Hepatocyte (in vitro differentiated cells): ENCODE data around the gene CCDC158.

Experiments used
- CTCF ChIP-seq: fragments of 200-600 bp; sonication (generic); IDR thresholded peaks from 2 replicates; pipeline ENCODE4 v1.5.1; 2016; ENCODE audit warnings: antibody characterized with exemption, mild to moderate bottlenecking; ENCODE audit not compliant: poor library complexity
- EZH2 ChIP-seq: fragments of 200-600 bp; sonication (generic); IDR thresholded peaks from 2 replicates; pipeline ENCODE4 v1.6.1; 2016; ENCODE audit warnings: antibody characterized with exemption, mild to moderate bottlenecking, borderline replicate concordance
- EZH2phosphoT487 ChIP-seq: fragments of 200-600 bp; sonication (generic); IDR thresholded peaks from one replicate; pipeline ENCODE4 v1.6.1; 2018; ENCODE audit warnings: antibody characterized with exemption, mild to moderate bottlenecking, low read depth, moderate library complexity; ENCODE audit not compliant: unreplicated experiment, severe bottlenecking

- TF ChIP-seq CTCF (no peak), EZH2 (no peak), EZH2phosphoT487 (no peak)
These were observed 143.3 kb downstream of the CCDC158 start for GRCh38 chr4:76277667-76278066.
